GM12878 (cell line): ENCODE measurements around the gene COQ10B. TPM values are rescaled to one million over a fixed set of nuclear protein-coding genes. Genes with fewer than 3 reads are reported as not detected.

Experiments used
- ATF3 ChIP-seq: IDR thresholded peaks from 2 replicates; pipeline ENCODE4 v1.6.1; 2011; ENCODE audit warnings: low read depth, mild to moderate bottlenecking, low read length, moderate library complexity, borderline replicate concordance; ENCODE audit errors: extremely low read depth
- BACH1 ChIP-seq: fragments of 450-650 bp; IDR thresholded peaks from 2 replicates; pipeline ENCODE4 v1.6.1; 2017; ENCODE audit warnings: mild to moderate bottlenecking, borderline replicate concordance
- BMI1 ChIP-seq: fragments of 450-650 bp; IDR thresholded peaks from 2 replicates; pipeline ENCODE4 v1.6.1; 2016; ENCODE audit warnings: mild to moderate bottlenecking, moderate library complexity, borderline replicate concordance
- CBX5 ChIP-seq: sonication (generic); IDR thresholded peaks from 2 replicates; pipeline ENCODE4 v1.6.1; 2016; ENCODE audit warnings: low read depth, moderate library complexity, mild to moderate bottlenecking, inconsistent platforms
- CHD1 ChIP-seq: IDR thresholded peaks from 2 replicates; pipeline ENCODE4 v1.6.1; 2012; ENCODE audit warnings: low read depth, low read length, improper control_type of control experiment
- CHD2 ChIP-seq: IDR thresholded peaks from 2 replicates; pipeline ENCODE4 v1.6.1; 2011; ENCODE audit warnings: low read depth, low read length, improper control_type of control experiment, borderline replicate concordance
- FOXM1 ChIP-seq: IDR thresholded peaks from 2 replicates; pipeline ENCODE4 v1.6.1; 2012; ENCODE audit warnings: low read depth, mild to moderate bottlenecking, inconsistent platforms, low read length, moderate library complexity
- GABPA ChIP-seq: IDR thresholded peaks from 2 replicates; pipeline ENCODE4 v1.6.1; 2014; ENCODE audit warnings: antibody characterized with exemption, low read depth, mild to moderate bottlenecking, inconsistent platforms
- HDGF ChIP-seq: fragments of 450-650 bp; IDR thresholded peaks from 2 replicates; pipeline ENCODE4 v1.6.1; 2016; ENCODE audit warnings: antibody characterized with exemption
- IKZF1 ChIP-seq: fragments of 450-650 bp; conservative IDR thresholded peaks from 2 replicates; pipeline ENCODE4 v1.6.1; 2017; ENCODE audit warnings: antibody characterized with exemption, mild to moderate bottlenecking
- IRF4 ChIP-seq: IDR thresholded peaks from 2 replicates; pipeline ENCODE4 v1.6.1; 2011; ENCODE audit warnings: low read depth, low read length
- KAT2A ChIP-seq: conservative IDR thresholded peaks from 2 replicates; pipeline ENCODE4 v1.6.1; 2011; ENCODE audit warnings: low read depth, low read length; ENCODE audit not compliant: control insufficient read depth
- MLLT1 ChIP-seq: fragments of 450-650 bp; IDR thresholded peaks from 2 replicates; pipeline ENCODE4 v1.6.1; 2016; ENCODE audit warnings: mild to moderate bottlenecking
- NFYA ChIP-seq: IDR thresholded peaks from 2 replicates; pipeline ENCODE4 v1.6.1; 2011; ENCODE audit warnings: low read depth, mild to moderate bottlenecking, low read length, improper control_type of control experiment, borderline replicate concordance
- NFYB ChIP-seq: IDR thresholded peaks from 2 replicates; pipeline ENCODE4 v1.6.1; 2011; ENCODE audit warnings: low read depth, mild to moderate bottlenecking, low read length, improper control_type of control experiment, moderate library complexity; ENCODE audit not compliant: insufficient read depth
- NR2C1 ChIP-seq: fragments of 450-650 bp; IDR thresholded peaks from 2 replicates; pipeline ENCODE4 v1.6.1; 2017; ENCODE audit warnings: antibody characterized with exemption, mild to moderate bottlenecking, moderate library complexity
- PML ChIP-seq: IDR thresholded peaks from 2 replicates; pipeline ENCODE4 v1.6.1; 2012; ENCODE audit warnings: low read length, inconsistent platforms
- POLR2AphosphoS5 ChIP-seq: IDR thresholded peaks from 2 replicates; pipeline ENCODE4 v1.6.1; 2011; ENCODE audit warnings: mild to moderate bottlenecking, low read length, inconsistent platforms
- SMC3 ChIP-seq: IDR thresholded peaks from 2 replicates; pipeline ENCODE4 v1.6.1; 2011; ENCODE audit warnings: low read length, improper control_type of control experiment, borderline replicate concordance
- STAT3 ChIP-seq: IDR thresholded peaks from 2 replicates; pipeline ENCODE4 v1.6.1; 2011; ENCODE audit warnings: low read depth, low read length, improper control_type of control experiment
- TBL1XR1 ChIP-seq: IDR thresholded peaks from 2 replicates; pipeline ENCODE4 v1.6.1; 2012; ENCODE audit warnings: low read depth, low read length, improper control_type of control experiment
- ZNF24 ChIP-seq: fragments of 450-650 bp; IDR thresholded peaks from 2 replicates; pipeline ENCODE4 v1.6.1; 2017; ENCODE audit warnings: antibody characterized with exemption, mild to moderate bottlenecking
- polyA plus RNA-seq, 11 experiments: library from polyadenylated mRNA; depleted of rRNA in 4 of 11; unstranded in 6 of 11; stranded (reverse) in 5 of 11; fragments of >200 nt; fragmentation: Nextera tagmentation in 4 of 11; fragmentation: Illumina TruSeq in 1 of 11; extraction: Ambion mirVana in 4 of 11; extraction: Trizol in 1 of 11; gene quantifications; 1 replicate in 1 of 11; 2 replicates in 10 of 11; pipeline versions ENCODE4 v1.2.1 to v1.2.3, GENCODE V29; 2011 to 2016; ENCODE audit warnings: inconsistent platforms in 2 of 11, missing spikeins in 2 of 11, low read depth in 1 of 11
- total RNA-seq, 4 experiments: library from RNA; depleted of rRNA in 3 of 4; stranded (reverse); fragments of >200 nt in 3 of 4; fragmentation: Illumina TruSeq in 1 of 4; extraction: Trizol in 1 of 4; gene quantifications; 2 replicates each; pipeline versions ENCODE4 v1.2.1 to v1.2.3, GENCODE V29; 2013 to 2021
- TF ChIP-seq, protein P1 (sequence below): IDR thresholded peaks from 2 replicates; pipeline ENCODE4 v1.6.1; 2011; ENCODE audit warnings: borderline replicate concordance, low read depth, mild to moderate bottlenecking, moderate library complexity, mixed read lengths, low read length; ENCODE audit not compliant: insufficient read depth; ENCODE audit errors: extremely low read length
- TF ChIP-seq, protein P2 (sequence below): fragments of 150-350 bp; IDR thresholded peaks from 2 replicates; pipeline ENCODE4 v1.6.1; 2016; ENCODE audit warnings: low read depth, low read length
- TF ChIP-seq, protein P3 (sequence below): fragments of 450-650 bp; IDR thresholded peaks from 2 replicates; pipeline ENCODE4 v1.6.1; 2017; ENCODE audit warnings: mild to moderate bottlenecking

COQ10B gene
- total and polyA plus RNA-seq, 10 of the 15 experiments (the other 5 are each of a cell fraction or from before 2014, with no cell fraction given): 3.6 to 23.2 (median 13.2) TPM

GRCh38 chr2:197453914-197454398 is 604 bp downstream of the COQ10B start (continued):
- TF ChIP-seq CBX5 (0 out of 2 replicates have a peak, but pooled peaks have one; percentile 29), NR2C1 (no peak), CHD1 (no peak), SMC3 (no peak), BACH1 (no peak), PML (peak; percentile 50), NFYB (no peak), POLR2AphosphoS5 (peak; percentile 79; the same call in 1 of the 2 replicates), ATF3 (no peak), KAT2A (no peak), HDGF (no peak), GABPA (peak; percentile 29; the same call in 1 of the 2 replicates), TBL1XR1 (no peak), NFYA (no peak), CHD2 (no peak), ZNF24 (no peak), IKZF1 (no peak), BMI1 (no peak), STAT3 (no peak), FOXM1 (peak; percentile 49; the same call in 1 of the 2 replicates), IRF4 (no peak), MLLT1 (no peak)
- TF ChIP-seq, protein P1, sequence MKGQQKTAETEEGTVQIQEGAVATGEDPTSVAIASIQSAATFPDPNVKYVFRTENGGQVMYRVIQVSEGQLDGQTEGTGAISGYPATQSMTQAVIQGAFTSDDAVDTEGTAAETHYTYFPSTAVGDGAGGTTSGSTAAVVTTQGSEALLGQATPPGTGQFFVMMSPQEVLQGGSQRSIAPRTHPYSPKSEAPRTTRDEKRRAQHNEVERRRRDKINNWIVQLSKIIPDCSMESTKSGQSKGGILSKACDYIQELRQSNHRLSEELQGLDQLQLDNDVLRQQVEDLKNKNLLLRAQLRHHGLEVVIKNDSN: no peak
- TF ChIP-seq, protein P2, sequence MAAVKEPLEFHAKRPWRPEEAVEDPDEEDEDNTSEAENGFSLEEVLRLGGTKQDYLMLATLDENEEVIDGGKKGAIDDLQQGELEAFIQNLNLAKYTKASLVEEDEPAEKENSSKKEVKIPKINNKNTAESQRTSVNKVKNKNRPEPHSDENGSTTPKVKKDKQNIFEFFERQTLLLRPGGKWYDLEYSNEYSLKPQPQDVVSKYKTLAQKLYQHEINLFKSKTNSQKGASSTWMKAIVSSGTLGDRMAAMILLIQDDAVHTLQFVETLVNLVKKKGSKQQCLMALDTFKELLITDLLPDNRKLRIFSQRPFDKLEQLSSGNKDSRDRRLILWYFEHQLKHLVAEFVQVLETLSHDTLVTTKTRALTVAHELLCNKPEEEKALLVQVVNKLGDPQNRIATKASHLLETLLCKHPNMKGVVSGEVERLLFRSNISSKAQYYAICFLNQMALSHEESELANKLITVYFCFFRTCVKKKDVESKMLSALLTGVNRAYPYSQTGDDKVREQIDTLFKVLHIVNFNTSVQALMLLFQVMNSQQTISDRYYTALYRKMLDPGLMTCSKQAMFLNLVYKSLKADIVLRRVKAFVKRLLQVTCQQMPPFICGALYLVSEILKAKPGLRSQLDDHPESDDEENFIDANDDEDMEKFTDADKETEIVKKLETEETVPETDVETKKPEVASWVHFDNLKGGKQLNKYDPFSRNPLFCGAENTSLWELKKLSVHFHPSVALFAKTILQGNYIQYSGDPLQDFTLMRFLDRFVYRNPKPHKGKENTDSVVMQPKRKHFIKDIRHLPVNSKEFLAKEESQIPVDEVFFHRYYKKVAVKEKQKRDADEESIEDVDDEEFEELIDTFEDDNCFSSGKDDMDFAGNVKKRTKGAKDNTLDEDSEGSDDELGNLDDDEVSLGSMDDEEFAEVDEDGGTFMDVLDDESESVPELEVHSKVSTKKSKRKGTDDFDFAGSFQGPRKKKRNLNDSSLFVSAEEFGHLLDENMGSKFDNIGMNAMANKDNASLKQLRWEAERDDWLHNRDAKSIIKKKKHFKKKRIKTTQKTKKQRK: no peak
- TF ChIP-seq, protein P3, sequence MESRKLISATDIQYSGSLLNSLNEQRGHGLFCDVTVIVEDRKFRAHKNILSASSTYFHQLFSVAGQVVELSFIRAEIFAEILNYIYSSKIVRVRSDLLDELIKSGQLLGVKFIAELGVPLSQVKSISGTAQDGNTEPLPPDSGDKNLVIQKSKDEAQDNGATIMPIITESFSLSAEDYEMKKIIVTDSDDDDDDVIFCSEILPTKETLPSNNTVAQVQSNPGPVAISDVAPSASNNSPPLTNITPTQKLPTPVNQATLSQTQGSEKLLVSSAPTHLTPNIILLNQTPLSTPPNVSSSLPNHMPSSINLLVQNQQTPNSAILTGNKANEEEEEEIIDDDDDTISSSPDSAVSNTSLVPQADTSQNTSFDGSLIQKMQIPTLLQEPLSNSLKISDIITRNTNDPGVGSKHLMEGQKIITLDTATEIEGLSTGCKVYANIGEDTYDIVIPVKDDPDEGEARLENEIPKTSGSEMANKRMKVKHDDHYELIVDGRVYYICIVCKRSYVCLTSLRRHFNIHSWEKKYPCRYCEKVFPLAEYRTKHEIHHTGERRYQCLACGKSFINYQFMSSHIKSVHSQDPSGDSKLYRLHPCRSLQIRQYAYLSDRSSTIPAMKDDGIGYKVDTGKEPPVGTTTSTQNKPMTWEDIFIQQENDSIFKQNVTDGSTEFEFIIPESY: no peak
